GM18867 (cell line): Measurements from ENCODE around the gene ANO3.

Experiments
- ATAC-seq: cut with Tn5 transposase; IDR thresholded peaks from one replicate; pipeline ENCODE4 v1.9.1; 2021; ENCODE audit warnings: mild to moderate bottlenecking, moderate library complexity; ENCODE audit not compliant: unreplicated experiment

ANO3 gene

DNA sequence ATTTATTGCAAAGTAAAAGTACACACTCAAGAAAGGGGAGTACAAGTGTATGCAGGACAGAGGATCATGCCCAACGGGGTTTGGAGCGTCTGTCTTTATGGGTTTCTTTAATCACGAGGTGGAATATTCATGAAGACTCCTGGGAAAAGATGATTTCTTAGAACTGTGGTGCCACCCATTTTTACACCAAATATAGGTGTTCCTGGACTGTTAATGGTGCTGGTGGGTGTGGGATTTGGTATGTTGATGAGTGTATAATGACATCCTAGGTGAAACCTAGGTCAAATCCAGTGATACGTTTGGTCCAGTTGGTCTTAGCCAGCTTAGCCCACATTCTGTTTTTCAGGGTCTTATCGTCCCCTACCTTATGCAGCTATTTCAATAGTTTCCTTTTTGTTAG lies 21.1 kb downstream of the ANO3 start:
- no peak for ATAC-seq

DNA sequence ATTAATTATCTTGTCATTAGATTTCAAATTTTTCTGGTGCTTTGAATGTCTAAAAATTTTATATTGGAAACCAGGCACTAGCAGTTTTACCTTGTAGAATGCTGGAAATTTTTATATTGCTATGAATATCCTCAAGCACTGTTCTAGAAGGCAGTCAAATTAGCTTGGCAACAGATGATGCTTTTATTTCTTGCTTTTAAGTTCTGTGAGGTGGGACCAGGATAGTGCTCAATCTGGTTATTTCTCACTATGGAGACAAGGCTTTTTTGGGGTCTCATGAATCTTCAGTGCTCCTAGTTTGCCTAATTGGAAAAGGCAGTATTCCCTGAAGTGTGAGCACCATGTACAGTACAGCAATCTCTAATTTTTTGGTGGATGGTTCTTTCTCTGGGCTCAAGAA lies 27.1 kb downstream of the ANO3 start:
- ATAC-seq = no peak

DNA sequence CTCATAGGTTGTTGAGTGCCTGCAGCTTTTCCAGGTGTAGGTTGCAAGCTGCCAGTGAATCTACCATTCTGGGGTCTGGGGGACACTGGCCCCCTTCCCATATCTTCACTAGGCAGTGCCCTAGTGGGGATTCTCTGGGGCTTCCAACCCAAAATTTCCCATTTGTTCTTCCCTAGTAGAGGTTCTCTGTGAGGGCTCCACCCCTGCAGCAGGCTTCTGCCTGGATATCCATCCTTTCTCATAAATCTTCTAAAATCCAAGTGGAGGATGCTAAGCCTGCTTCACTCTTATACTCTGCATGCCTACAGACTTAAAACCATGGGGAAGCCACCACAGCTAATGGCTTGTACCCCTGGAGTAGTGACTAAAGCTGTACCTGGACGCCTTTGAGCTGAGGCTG lies 33.4 kb downstream of the ANO3 start:
- no peak for ATAC-seq

DNA sequence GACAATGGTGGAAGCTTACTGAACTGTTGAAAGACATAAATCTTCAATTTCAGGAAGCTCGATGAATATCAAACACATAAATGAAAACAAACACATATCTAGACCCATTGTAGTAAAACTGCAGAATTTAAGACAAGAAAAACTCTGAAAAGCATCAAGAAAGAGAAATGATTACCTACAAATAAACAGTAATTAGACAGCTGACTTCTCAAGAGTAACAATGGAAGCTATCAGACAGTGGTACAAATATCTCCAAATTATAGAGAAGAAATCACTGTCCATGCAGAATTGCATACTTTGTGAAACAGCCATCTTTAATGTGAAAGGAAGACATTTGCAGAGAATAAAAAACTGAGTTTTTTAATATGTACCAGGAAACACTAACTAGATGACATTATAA lies 45.7 kb downstream of the ANO3 start:
- ATAC-seq = no peak

DNA sequence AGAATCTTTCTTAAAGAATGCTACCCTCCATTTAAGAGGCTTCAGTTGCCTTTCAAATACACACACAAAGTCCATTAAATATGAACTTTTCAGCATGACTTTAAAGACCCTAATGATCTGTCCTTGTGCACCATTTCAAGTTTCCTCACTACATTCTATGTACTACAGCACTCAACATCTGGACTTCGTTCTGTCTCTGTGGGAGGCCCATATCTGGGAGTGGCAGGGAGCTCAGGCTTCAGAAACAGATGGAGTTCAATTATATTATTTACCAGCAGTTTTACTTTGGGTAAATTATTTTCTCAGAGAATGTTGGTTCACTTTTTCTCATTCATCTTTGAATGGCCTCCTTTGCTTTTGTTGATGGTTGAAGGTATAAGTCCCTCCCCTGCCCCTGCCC lies 67.4 kb downstream of the ANO3 start:
- ATAC-seq = no peak

DNA sequence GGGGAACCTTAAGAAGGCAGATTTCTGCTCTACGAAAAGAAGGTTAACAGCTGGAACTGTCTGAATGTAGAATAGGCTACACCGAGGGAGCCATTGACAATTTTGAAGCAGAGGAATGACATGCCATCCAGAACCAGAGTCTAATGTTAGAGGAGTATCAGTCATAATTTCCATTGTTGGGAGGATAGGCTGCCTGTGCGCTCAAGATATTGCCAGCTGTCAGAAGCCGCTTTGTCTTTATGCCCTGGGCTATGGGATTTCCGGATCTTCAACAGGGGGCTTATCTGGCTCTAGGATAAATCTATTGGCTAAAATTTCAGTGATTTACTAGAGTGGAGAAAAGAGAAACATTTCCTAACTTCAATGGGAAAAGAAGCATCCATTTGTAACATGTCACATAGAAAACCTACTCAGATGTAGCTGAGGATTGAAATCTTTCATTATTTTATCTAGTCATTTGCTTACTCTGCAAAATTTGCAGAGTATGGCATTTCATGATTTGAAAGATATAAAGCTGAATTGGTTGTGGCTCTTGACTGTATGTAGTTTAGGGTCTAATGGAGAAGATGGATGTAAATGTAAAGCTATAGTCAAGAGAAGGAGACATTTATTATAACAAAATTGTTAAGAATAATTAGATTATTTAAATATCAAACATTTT lies 78.9 kb downstream of the ANO3 start:
- no peak for ATAC-seq

DNA sequence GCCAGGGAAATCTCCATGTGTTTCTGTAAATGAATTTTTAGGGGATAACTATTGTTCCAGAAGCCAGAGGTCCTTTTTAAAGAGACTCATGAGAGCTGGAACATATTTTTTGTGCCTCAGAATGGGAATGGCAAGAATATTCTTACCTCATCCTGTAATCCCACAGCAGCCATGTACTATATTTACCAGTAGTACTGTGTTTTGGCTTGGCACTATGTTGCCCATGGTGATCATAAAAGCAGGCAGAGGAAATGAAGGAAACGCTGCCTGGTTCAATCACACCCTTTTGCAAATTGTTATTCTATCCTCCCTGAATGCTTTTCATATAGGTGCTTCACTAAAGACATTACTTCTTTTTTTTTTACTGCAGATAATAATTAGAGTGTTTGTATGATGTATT lies 81.0 kb downstream of the ANO3 start:
- ATAC-seq = no peak

DNA sequence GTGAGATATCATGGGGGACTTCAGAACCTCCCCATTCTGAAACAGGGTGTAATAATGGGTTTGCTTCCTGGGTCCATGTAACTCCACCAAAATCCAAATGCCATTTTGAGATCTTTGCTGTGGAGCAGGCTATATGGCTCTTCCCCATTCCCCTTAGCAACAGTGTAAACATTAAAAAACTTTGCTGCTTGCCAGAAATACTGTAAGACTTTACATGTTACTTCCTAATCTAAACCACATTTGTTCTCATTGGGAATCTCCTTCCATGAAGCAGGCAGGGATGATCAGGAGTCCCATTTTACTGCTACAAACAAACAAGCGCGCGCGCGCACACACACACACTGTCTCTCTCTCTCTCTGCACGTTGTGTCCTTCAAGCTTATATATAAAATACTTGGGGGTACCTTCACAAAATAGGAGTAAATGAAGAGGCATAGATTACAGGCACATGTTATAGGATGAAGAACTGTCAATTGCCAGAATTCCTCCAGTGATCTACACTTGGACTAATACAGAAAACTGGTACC lies 86.5 kb downstream of the ANO3 start:
- ATAC-seq = no peak

DNA sequence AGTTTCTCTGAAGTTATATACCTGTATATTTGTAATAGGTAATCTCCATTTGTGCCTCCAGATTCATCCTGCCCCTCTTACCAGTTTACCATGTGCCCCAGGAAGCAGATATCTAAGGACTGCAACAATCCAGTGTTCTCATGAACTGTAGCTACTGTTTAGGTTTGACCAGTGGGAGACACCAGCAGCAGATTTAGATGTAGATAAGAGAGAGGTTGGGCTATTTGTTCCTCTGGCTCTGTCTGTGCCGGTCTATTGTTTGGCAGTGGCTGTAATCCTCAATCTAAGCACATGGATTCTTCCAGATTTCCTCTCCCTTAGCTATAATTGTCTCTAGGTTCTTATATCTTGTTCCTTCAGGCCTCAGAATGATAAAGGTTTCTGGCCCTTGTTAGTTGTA lies 88.4 kb downstream of the ANO3 start:
- ATAC-seq = no peak

DNA sequence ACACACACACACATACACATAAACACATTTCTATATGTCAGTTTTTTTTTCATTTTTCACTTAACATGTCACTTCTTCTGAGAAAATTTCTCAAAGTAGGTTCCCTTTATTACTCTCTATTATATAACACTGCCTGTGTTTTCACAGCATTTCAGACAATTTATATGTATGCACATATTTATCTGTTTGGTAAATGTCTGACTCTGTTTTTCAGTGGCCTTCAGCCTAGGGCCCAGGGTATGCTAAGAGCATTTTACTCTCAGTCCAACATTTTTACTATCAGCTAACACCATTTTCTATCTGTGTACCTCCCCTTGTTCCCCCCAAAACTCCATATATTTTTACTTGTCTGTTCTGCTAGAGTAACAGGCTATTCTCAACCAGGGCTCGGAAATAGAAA lies 92.3 kb downstream of the ANO3 start:
- no peak for ATAC-seq

DNA sequence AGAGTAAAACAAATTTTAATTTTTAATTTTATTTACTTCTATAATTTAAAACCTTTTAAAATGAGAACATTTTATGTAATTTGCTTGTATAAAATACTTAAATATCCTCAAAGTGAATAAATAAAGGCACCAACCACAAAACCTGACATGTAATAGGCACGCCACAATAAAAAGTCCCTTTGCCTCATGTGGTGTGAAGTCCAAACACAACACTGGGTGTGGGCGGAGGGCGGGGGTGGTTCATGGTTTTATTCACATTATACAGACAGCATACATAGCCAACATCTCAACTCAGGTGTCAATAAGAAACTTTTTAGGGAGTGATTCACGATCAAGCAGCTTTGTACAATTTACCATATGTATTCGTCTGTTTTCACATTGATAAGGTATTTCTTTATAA lies 107.9 kb downstream of the ANO3 start:
- ATAC-seq = no peak

DNA sequence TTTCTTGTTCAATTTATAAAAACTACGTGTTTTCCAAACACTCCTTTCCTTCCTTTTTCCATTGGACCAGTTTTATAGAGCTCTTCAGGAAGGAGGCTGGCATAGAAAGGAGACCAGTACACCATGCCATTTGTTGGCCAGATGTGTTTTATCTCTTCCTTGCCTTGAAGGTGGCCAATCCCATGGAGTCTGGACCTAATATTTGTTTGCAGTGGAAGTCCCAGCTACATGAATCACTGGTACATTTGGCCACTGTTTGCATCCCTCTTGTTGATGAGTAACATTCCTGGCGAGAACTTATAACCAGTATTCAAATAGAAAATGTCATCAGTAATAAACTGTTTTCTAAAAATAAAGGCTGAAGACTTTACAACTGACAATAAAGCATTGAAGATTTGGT lies 110.2 kb downstream of the ANO3 start:
- no peak for ATAC-seq

DNA sequence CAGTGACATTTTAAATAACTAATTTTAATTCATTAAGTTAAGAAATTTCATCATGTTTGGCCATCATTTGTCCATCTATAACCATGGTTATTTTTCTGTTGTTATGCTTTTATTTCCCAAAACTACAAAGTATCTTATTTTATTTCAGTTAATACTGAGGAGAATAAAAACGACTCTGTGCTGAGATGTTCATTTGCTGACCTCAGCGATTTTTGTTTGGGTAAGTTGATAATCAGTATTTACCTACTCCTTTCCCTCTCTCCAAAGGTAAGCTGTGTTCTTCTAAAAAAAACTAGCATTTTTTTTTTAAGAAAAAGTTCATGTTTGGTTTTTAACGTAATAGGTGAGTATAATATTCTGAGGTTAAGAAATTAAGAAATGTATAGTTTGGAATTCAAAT lies 111.7 kb downstream of the ANO3 start:
- no peak for ATAC-seq

DNA sequence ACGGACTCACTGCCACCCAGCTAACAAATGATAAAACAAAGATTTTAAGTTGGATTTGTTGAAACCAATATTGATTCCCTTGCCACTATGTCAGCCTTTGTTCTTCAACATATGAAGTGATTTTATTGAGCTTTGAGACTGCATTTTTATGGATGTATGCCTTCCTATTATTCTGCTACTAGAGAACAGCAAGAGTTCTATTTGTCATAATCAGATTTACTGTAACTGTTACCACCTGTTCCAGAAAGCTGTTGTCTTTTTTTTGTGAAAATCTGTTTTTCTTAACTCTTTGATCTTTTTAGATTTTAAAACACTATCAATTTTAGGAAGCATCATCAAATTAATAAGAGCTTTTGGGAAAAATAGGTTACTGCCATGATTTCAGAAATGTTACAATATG lies 125.7 kb downstream of the ANO3 start:
- ATAC-seq = no peak

DNA sequence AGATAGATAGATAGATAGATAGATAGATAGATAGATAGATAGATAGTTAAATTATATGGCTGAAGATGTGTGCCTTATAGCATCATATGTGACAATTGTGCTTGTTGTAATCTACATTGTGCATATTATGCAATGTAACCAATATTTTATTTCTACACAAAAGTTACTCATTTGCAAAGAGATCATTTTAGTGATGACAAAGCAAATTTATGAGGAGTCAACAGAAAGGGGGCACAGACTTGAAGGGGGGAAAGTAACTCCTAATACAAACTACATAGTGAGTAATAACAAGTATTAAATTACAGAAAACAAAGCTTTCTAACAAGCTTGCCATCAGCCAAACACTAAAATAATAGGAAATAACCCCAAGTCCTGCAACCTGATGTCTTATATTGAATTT lies 133.3 kb downstream of the ANO3 start:
- no peak for ATAC-seq

DNA sequence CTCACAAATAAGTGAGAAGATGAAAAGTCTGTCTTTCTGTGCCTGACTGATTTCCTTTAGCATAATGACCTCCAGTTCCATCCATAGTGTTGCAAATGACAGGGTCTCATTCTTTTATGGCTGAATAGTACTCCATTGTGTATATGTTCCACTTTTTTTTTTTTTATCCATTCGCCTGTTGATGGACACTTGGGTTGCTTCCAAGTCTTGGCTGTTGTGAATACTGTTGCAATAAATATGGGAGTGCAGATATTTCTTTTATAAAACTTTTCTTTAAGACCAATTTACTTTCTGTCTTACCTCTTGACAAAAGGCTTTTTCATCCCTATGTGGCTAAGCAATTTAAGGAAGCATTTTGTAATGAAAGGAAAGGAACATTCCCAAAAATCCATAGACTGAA lies 135.6 kb downstream of the ANO3 start:
- no peak for ATAC-seq

DNA sequence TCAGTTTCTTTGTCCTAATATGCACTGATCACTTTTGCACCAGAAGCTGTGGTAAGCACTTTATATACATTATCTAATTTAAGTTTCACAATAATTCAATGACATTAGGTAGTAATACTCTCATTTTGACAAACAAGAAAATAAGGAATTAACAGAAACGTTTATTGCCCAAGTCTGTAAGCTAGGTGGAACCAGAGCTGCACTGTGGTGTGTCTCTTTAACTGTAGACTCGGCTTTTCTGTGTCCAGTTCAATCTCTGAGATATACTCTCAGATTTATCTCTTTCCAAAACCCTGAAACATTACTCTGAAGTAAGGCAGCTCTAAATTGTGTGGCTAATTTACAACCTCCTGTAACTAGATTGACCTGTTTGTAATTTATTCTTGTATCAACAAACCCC lies 139.1 kb downstream of the ANO3 start:
- ATAC-seq = no peak

DNA sequence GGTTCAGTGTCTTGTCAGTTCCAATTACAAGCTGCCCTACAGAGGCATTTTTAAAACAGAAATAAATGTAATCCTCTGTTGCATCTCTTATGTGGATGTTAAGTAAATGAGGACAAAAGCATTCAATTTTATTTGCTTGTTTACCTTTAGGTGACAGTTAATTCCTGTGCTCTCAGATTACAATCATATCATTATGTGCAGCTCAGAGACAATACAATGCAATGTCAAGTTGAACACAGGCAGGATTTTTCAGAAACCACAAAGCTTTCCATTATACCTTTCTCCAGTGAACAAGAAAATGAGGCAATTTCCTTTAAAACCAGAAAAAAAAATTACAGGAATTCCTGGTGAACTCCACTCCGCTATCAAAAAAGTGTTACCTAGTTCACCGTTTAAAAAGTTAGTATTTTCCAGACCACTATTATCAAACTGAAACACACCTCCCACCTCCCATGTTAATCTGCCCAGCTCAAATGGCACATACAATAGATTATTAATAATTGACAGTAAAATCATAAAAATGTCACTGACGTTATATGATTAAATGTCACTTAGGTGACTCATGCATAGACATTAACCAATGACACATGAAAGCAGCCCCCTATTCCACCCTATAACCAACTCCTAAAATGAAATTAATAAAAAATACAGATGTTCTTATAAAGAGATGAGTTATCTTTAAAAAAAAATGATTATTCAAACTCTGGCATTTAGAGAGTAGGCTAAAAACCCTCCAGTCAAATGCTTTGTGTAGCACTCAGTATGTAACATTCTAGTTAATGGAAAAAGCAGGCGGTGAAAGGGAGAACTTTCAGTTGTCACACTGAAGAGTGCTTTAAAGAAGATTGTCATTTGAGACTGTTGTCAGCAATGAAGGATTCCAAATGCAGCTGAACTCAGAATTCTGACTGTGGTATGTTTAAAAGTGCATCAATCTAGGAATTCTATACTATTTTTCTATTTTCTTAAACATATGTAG lies 141.6 kb downstream of the ANO3 start:
- ATAC-seq = no peak

DNA sequence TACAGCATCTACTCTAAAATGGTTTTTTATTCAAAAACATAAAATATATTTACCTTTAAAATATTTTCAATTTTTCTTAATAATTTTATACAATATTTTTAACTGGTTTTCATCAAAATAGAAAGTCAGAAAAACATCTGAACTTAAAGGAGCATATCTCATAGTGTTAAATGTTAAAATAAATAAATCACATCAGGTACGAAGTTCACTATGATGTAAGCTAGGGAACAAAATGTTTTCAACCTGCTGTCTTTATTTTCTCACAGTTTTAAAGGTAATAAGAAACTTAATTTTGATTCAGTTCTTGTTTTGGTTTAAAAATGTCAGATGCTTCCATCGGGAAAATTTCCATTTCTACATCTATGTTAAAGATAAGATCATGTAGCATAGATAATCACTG lies 142.5 kb downstream of the ANO3 start:
- no peak for ATAC-seq

DNA sequence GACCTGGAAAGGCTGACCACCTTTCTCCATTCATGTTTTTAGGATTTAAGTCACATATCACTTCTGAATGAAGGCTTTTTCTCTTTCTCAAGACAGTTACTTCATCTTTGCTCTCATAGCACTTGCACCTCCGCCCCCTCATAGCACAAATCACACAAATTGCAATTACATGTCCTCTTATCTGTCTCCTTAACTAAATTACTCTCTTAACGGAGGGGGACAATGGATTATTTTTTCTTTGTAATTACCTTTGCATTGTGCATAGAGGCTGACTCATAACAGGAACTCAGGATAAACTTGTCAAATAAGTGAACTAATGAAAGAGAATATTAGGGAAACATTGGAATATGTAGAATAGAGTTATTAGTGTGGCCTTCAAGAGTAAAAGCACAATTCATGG lies 145.5 kb downstream of the ANO3 start:
- no peak for ATAC-seq

DNA sequence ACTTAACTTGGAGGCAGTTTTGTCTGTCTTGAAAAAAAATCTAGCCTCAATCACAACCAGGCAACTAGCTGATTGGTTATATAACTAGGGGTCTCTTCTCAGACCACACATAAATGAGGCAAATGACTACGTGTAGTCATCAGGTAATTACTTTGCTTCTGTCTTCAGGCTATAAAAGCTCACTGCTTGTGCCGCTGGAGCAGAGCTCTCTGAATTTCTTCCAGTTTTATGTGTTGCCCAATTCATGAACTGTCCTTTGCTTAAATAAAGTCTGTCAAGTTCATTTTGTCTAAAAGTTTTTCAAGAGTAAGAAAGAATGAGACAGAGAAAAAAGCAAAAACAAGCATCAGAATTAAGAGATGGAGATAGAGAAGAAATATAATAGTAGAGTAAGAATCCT lies 146.8 kb downstream of the ANO3 start:
- no peak for ATAC-seq

DNA sequence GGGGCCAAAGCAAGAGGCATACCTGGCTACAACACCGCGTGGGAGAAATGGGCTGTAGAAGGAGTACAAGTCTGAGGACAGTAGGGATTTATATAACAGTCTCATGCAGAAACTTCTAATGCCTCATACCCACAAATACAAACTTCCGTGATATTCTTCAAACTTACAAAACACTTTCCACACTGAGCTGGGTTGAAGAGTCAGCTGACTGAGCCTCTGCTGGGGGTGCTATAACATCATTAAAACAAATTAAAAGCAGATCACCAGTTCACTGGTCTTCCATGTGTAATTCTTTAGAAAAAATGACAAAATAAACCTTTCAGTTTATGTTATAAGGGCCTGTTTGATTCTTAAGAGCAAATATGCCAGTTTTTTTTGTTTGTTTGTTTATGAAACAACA lies 148.1 kb downstream of the ANO3 start:
- ATAC-seq = no peak
